GM19023 (cell line): Measurements from ENCODE around the gene RPH3AL.
"Not testable (repeated sequence)": the region's sequence is repeated elsewhere in the genome, so short reads cannot be mapped to it uniquely, and the experiment has no call there.

Source experiments
- ATAC-seq: cut with Tn5 transposase; IDR thresholded peaks from one replicate; pipeline ENCODE4 v1.9.1; 2021; ENCODE audit warnings: mild to moderate bottlenecking, moderate library complexity; ENCODE audit not compliant: unreplicated experiment

RPH3AL gene

GRCh38 chr17:228951-229708 is 123.5 kb downstream of the RPH3AL start:
- no peak for ATAC-seq

- no peak for ATAC-seq
These were observed 124.5 kb downstream of the RPH3AL start for GRCh38 chr17:227946-228615.

- ATAC-seq: no peak
These were observed 125.3 kb downstream of the RPH3AL start for GRCh38 chr17:227078-227945.

- no peak for ATAC-seq
These were observed 126.2 kb downstream of the RPH3AL start for GRCh38 chr17:226108-227077.

GRCh38 chr17:225551-225950 is 127.1 kb downstream of the RPH3AL start:
- no peak for ATAC-seq

GRCh38 chr17:224576-224975 is 128.0 kb downstream of the RPH3AL start:
- not testable (repeated sequence) for ATAC-seq

GRCh38 chr17:223723-224471 is 128.7 kb downstream of the RPH3AL start:
- ATAC-seq: no peak

GRCh38 chr17:222172-222571 is 130.4 kb downstream of the RPH3AL start:
- no peak for ATAC-seq

GRCh38 chr17:219696-220095 is 132.9 kb downstream of the RPH3AL start:
- no peak for ATAC-seq

- ATAC-seq: no peak
These were observed 134.0 kb downstream of the RPH3AL start for GRCh38 chr17:218432-219110.

- ATAC-seq: no peak
These were observed 136.0 kb downstream of the RPH3AL start for GRCh38 chr17:216625-217024.

GRCh38 chr17:215563-216478 is 136.8 kb downstream of the RPH3AL start:
- not testable (repeated sequence) for ATAC-seq

- no peak for ATAC-seq
These were observed 137.7 kb downstream of the RPH3AL start for GRCh38 chr17:214881-215331.

GRCh38 chr17:213286-214105 is 139.1 kb downstream of the RPH3AL start:
- no peak for ATAC-seq

GRCh38 chr17:210402-210801 is 142.2 kb downstream of the RPH3AL start:
- no peak for ATAC-seq

GRCh38 chr17:208429-208828 is 144.2 kb downstream of the RPH3AL start:
- ATAC-seq: no peak

GRCh38 chr17:207775-208174 is 144.8 kb downstream of the RPH3AL start:
- no peak for ATAC-seq
